ENCODE measurements around the gene MYO1G.
"Not testable (repeated sequence)": the region's sequence is repeated elsewhere in the genome, so short reads cannot be mapped to it uniquely, and the experiment has no call there.

GRCh38 chr7:44934510-44934909 is 44.3 kb downstream of the MYO1G start:
- TF ChIP-seq CTCF, EP300, POLR2AphosphoS5, POLR2A (IDR thresholded peaks at IDR 0.05): not testable (repeated sequence)
